ENCODE measurements around the gene ACTL8. TPM values are rescaled to one million over a fixed set of nuclear protein-coding genes. Genes with fewer than 3 reads are reported as not detected.

Gene ACTL8
- total RNA-seq, 1 experiment from 2014 or later, result not detected

- ChIA-PET POLR2A (no interaction called here), CTCF (no interaction called here)
- intact Hi-C loops (cut with micrococcal nuclease; ENCODE audit: unreplicated experiment) (no loop called here), in situ Hi-C loops (cut with HindIII; ENCODE audit: low pct_unique_long_range_greater_than_20kb, low sequenced_read_pairs) (no loop called here)
- no peak for DNase-seq (ENCODE audit: low read depth, low spot score)
- TF ChIP-seq REST (IDR thresholded peaks at IDR 0.05; ENCODE audit: insufficient read depth in 1 of 2, low read depth in 2 of 2, low read length in 1 of 2) (no peak), POLR2AphosphoS5 (IDR thresholded peaks at IDR 0.05; ENCODE audit: low read depth, low read length) (no peak), SIN3A (IDR thresholded peaks at IDR 0.05; ENCODE audit: borderline replicate concordance, insufficient read depth, low read depth, low read length) (no peak), TCF7L2 (IDR thresholded peaks at IDR 0.05; ENCODE audit: low read depth, low read length) (no peak), CTCF (IDR thresholded peaks at IDR 0.05) (no peak)
- Histone ChIP-seq H3K27ac (ENCODE audit: low read length) (no peak overlapping the region), H3K27me3 (ENCODE audit: control insufficient read depth, insufficient read depth, low read length) (peaks cover 3% of the 10 kb centered on the region; the same call in 1 of the 2 replicates), H3K9me3 (ENCODE audit: control insufficient read depth, insufficient read depth, low read depth, low read length) (no peaks in the 10 kb centered on the region), H3K4me3 (ENCODE audit: low read depth in 2 of 2, low read length in 2 of 2) (no peak overlapping the region), H3K4me1 (ENCODE audit: control insufficient read depth, insufficient read depth, low read length) (no peaks in the 10 kb centered on the region), H3K36me3 (ENCODE audit: control insufficient read depth, insufficient read depth, low read length) (no peaks in the 10 kb centered on the region)
- ATAC-seq, result no peak
- BruUV-seq (replicated peaks), result no TSS peak
Observed at GRCh38 chr1:17837233-17838030, 82.3 kb downstream of the ACTL8 start.

- no TSS peak for BruUV-seq (replicated peaks)
- in situ Hi-C loops (cut with HindIII; ENCODE audit: low pct_unique_long_range_greater_than_20kb, low sequenced_read_pairs) (no loop called here), intact Hi-C loops (cut with micrococcal nuclease; ENCODE audit: unreplicated experiment) (no loop called here)
- POLR2A ChIA-PET, result no interaction called here
- no peak for TF ChIP-seq TCF7L2 (IDR thresholded peaks at IDR 0.05; ENCODE audit: low read depth, low read length)
- TF ChIP-seq SIN3A (IDR thresholded peaks at IDR 0.05; ENCODE audit: borderline replicate concordance, insufficient read depth, low read depth, low read length), result no peak
- no peak for TF ChIP-seq POLR2AphosphoS5 (IDR thresholded peaks at IDR 0.05; ENCODE audit: low read depth, low read length)
- TF ChIP-seq REST (IDR thresholded peaks at IDR 0.05; ENCODE audit: insufficient read depth in 1 of 2, low read depth in 2 of 2, low read length in 1 of 2), result no peak
- DNase-seq (ENCODE audit: low read depth, low spot score) (no peak), ATAC-seq (no peak)
- H3K4me1 ChIP-seq (ENCODE audit: control insufficient read depth, insufficient read depth, low read length), result no peaks in the 10 kb centered on the region
- no peak overlapping the region for H3K27ac ChIP-seq (ENCODE audit: low read length)
- H3K4me3 ChIP-seq (ENCODE audit: low read depth in 2 of 2, low read length in 2 of 2), result no peak overlapping the region
- peaks cover 3% of the 10 kb centered on the region; the same call in 1 of the 2 replicates for H3K27me3 ChIP-seq (ENCODE audit: control insufficient read depth, insufficient read depth, low read length)
- H3K36me3 ChIP-seq (ENCODE audit: control insufficient read depth, insufficient read depth, low read length), result no peaks in the 10 kb centered on the region
- no peaks in the 10 kb centered on the region for H3K9me3 ChIP-seq (ENCODE audit: control insufficient read depth, insufficient read depth, low read depth, low read length)
- CTCF ChIA-PET, result no interaction called here
Observed at GRCh38 chr1:17839641-17840196, 84.6 kb downstream of the ACTL8 start.

Data from Panc1 (cell line).